ENCODE measurements around the gene LYG2.
"Not testable (repeated sequence)": the region's sequence is repeated elsewhere in the genome, so short reads cannot be mapped to it uniquely, and the experiment has no call there.

Gene LYG2, protein sequence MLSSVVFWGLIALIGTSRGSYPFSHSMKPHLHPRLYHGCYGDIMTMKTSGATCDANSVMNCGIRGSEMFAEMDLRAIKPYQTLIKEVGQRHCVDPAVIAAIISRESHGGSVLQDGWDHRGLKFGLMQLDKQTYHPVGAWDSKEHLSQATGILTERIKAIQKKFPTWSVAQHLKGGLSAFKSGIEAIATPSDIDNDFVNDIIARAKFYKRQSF

DNA sequence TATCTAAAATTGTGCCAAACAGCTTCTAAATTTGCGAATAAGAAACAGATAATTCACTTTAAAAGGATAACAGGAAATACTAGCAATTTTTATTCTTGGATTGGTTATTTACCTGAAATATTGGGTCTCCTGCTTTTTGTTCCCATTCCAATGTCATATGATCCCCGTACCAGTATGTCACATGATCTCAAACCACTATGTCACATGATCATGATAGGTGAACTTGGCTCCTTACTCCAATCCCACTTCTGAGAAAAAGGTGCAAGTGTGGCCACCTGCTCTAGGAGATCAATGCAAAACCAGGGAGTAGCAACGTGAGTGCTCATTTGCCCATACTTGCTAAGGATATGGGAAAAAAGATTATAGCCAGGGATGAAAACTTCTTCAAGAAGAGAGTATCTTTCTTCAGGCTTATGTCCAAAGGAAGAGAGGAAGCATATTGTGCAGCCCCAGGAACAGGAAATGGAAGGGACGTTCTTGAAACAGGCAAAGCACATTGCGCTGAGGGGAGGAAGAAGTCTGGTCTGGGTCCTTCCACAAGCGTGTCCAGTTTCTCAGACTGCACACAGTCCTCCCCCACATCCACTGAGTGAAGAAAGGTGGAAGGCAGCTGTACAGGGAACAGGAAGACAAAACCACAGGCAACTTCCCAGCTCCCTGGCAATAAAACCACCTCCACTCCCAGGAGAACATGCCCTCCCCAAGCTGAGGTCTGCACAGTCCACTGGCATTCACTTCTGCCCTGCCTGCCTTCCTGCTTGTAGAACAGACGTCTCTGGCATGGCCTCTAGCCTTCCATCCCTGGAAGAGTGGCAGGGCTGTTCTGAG is at the start of gene LYG2:
TSS of gene LYG2 (minus strand) at position 176 of the 828 bp plus-strand sequence. CDS start 1,406 bp downstream, outside the sequence.
- DNase-seq: no peak

DNA sequence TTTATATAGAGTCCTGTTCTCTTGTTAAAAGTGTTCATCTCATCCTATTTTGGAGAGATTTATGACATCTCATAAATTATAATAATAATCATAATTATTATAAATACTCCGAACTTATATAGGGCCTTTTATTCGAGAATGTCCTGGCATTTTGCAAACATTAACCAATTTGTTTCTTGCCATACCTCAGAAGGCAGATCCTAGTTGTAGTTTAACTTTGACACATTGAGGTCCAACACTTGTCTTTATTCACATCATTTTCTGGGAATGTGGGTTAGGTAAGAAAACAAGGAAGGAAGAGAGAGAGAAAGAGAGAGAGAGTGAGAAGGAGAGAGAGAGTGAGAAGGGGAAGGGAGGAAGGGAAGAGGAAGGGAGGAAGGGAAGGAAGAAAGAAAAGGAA is 45.6 kb upstream of the LYG2 start, which contains the start of gene LYG1:
TSS of gene LYG1 (minus strand) at position 101 of the 400 bp plus-strand sequence. CDS start 5,527 bp downstream, outside the sequence.
- not testable (repeated sequence) for DNase-seq

DNA sequence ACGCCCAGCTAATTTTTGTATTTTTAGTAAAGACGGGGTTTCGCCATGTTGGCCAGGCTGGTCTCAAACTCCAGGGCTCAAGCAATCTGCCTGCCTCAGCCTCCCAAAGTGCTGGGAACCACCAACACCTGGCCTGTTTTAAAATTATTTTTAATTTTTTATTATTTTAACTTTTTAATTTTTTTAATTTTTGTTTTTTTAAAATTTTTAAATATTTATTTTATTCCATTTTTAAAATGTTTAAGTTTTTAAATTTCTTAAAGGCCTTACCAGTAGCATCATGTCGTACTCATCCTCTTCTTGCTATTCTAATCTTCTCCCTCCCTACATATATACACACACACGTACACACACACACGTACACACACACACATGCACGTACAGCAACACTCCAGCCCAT is 44.1 kb upstream of the LYG2 start:
- DNase-seq: no peak

DNA sequence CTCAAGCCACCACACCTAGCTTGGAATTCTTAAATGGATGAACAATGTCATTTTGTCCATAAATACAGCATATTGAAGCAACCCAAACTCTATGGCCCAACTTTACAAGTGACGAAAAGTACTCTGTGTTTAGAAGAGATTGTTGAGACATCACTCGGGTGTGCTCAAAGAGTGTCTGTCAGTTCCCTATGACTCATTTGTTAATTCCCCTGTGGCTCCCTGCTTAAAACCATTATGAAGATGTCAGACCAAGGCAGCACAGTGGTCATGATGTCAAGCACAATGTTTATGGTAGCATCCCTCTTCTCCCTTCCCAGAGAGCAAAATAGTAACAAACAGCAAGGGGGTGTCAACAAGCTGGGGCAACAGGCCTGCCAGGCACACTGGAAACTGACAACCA is 42.5 kb upstream of the LYG2 start:
- DNase-seq: no peak

DNA sequence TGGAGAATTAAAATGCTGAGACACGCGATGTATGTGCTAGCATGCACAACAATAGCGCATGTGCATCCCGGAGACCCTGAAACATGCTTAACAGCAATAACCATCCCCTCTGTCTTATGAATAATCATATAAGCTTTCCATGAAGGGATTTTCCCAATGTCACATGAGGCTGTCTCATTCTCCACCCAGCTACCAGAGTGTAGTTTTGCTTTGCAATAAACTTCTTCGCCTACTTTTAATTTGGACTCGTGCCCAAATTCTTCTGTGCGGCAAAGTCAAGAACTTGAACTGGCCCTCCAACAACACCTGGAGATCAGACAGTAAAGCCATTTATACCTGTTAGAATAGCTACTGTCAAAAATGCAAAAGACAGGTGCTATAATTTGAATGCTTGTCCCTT is 30.1 kb upstream of the LYG2 start:
- DNase-seq: no peak

DNA sequence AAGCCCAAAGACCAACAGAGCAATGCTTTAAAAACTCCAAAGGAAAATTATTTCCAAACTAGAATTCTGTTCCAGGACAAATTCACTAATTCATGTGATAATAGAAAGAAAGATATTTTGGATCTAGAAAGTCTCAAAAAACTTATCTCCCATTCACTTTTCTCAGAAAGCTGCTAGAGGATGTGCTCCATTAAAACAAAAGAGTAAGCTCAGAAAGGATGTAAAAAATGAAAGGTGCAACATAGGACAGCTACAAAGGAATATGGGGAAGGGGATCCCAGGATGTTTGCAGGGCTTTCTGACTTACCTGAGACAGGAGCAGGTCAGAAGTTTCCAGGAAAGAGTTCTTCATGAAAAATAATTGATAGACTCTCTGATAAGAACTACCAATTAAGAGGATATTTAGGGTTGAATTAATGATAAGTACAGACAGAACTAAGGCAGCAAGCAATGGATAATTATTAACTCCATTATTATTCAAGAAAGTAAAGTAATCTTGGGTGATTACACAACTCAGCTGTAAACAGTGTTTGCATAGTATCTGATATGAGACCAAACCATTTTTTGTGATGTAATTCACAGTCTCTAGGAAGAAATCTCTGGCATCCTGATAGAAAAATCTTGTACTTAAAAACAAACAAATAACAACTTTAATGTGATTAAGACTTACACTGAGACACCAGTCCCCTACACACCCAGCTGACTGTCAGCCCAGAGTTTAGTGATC is 24.7 kb upstream of the LYG2 start:
- no peak for DNase-seq

DNA sequence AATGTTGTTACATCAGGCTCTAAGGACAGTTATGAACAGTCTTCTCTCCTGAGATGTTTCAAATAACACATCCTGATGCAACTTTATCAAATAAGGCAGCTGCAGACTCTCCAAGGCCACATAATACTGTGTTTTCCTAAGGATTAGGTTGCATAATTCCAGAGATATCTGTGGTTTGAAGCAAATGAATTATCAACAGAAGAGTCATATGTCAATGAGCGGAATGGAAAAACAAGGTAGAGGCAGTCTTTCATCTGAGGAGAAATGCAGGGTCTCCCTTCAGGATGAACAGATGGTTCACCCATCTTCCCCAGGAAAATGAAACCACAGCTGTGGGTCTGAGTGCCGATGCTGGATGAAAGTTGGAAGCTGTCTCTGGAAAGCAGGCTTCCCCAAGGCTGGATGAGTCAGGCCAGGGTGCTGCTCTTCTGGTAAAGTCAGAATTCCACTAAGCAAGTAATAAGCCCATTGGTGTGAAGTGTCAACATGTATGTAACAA is 23.4 kb upstream of the LYG2 start:
- DNase-seq: no peak

DNA sequence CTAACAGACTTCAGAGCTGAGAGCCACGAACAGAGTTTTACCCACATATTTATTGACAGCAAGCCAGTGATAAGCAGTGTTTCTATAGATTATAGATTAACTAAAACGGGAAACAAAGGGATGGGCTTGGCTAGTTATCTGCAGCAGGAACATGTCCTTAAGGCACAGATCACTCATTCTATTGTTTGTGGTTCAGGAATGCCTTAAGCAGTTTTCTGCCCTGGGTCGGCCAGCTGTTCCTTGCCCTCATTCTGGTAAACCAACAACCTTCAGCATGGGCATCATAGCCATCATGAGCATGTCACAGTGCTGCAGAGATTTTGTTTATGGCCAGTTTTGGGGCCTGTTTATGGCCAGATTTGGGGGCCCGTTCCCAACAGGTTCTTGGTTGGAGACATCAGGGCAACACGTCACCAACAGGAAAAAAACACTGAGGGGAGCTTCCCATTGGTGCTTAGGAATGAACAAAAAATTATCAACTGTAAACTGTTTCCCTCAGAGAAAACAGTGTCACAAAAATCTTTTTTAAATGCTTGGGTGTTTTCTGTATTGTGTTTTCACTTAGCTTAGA is 22.8 kb upstream of the LYG2 start:
- DNase-seq: not testable (repeated sequence)

DNA sequence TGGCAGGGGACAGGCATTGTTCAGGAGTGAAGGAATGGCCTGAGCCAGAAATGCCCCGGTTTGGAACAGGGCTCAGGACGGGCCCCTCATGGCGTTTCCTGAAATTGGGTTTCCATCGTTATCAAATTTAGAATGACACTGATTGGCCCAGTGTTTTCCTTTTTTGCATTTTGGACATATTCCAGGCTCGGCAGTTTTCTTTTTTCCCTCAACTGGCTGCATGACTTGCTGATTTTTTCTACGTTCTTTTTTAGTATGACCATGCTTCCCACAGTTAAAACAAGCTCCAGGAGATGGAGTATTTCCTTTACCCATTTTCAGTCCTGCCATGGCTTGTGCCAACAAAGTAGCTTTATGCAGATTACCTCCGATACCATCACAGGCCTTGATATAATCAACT is 20.4 kb upstream of the LYG2 start:
- no peak for DNase-seq

DNA sequence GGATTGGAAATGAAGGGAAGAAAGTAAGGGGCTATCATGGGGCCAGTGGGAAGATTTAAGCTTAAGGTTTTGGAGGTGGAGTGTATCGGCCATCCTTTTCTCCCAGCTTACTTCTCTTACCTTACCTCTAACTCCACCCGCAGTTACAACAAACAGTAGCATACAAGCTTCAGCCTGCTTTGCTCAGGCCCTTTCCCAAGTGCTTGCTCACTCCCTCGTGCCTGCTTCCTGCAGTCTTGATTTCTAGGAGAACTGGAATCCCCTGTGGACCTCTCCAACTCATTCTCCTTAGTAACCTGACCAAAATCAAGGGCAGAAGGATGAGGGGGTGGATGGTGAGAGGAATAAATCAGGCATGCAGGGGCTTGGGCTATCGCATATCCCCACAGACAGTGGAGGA is 5.8 kb upstream of the LYG2 start:
- DNase-seq: no peak

DNA sequence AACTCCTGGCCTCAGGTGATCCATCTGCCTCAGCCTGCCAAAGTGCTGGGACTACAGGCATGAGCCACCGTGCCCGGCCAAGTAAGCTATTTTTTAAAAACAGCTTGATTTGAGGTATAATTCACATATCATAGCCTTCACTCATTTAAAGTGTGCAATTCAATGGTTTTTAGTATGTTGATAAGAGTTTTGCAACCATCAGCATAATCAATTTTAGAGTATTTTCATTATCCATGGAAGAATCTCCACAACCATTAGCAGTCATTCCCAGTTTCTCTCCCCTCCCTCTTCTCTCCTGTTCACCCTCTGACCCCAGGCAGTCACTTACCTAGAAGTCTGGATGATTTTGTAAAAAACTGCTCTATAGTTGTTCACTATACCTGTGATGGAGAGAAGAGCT is 4.7 kb upstream of the LYG2 start:
- no peak for DNase-seq

DNA sequence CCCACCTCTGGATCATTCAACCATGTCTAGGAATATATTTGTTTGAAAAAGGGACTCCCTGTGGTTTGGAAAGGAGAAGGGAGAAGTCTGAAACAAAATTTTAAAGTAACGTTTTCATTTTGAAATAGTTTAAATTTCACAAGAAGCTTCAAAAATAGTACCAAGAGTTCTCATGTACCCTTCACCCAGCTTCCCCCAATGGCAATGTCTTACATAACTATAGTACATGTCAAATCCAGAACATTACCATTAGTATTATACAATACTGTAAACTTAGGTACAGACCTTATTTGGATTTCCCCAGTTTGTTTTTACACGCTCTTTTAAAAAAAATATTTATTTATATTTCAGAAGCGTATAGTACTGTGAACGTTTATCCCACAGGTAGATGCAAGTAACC is 4.0 kb upstream of the LYG2 start:
- no peak for DNase-seq

DNA sequence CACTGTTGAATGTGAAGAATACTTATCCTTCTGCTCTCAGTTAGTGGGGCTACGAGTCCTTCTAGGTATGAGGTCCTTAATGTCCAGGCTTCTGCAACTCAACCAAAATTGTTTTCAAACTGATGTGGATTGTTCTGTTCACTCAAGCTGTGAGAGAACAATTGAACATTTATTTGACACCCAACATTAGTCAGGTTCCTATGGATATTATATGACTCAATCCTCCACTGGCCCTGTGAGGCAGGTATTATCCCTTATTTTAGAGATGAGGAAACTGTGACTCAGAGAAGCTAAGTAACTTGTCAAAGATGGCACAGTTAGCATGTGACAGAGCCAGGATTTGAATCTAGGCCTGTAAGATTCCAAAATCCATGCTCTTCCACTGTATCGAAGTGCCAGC is 1.2 kb upstream of the LYG2 start:
- DNase-seq: no peak

DNA sequence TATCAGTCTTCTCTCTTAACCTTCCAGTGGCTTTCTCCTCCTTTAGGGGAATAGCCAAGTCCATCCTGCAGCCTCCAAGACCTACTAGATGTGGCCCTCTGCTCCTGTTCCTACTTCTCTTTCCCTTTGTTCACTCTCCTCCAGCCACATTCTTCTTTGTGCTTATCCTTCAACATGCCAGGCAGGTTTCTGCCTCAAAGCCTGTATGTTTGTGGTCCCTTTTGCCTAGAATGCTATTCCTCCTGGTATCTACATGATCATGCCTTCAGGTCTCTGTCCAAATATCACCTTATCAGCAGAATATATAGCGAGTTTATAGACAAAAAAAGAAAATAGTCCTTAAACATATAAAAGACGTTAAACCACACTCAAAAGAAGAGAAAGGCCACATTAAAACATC is 5.5 kb downstream of the LYG2 start:
- DNase-seq: no peak

DNA sequence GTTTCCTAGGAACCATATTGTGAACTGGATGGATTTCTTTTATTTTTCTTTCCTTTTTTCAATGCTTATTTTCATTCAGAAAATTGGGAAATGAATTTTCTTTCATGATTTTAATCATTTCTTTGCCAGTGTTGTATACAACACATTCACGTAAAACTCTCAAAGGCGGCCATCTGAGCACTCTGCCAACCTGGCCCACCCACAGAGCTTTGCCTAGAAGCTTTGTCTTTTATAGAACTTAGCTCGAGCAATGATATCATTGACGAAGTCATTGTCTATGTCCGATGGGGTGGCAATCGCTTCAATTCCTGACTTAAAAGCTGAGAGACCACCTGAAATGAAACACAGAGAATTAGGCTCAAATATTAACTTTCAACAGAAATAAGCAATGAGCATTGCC is 13.3 kb downstream of the LYG2 start:
- no peak for DNase-seq

DNA sequence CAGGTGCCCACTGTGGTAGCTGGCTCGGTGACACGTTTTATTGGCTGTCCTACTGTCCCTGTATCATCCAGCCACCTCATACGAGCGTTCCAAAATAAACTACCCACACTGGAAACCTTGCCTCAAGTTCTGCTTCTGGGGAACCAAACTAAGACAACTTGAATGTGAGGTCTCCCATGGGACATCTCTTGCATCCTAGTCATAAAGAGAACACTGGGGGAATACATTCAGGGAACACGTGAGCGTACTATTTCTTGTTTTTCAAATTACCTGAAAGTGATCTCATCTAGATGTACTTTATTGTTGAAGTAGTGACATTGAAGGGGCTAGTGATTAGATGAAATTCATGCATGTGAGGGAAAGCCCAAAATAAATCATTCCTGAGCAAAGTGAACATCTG is 15.0 kb downstream of the LYG2 start:
- no peak for DNase-seq

DNA sequence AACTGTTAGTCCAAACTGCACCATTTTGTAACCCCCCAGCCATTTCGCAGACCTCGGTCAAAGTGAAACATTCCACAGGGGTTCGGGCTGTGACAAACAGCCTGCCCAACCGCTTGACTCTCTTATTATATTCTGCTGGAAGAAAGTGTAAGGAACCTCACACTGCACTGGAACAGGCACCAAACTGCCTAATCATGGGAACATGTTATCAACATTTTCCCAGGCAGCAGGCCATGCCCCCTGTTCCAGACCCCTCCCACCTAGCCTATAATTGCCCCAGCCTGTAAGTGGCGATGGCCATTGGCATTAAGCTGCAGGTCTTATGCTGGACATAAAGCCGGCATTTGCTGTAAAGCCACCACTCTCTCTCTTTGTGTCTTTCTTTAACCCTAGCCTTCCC is 16.9 kb downstream of the LYG2 start:
- no peak for DNase-seq

DNA sequence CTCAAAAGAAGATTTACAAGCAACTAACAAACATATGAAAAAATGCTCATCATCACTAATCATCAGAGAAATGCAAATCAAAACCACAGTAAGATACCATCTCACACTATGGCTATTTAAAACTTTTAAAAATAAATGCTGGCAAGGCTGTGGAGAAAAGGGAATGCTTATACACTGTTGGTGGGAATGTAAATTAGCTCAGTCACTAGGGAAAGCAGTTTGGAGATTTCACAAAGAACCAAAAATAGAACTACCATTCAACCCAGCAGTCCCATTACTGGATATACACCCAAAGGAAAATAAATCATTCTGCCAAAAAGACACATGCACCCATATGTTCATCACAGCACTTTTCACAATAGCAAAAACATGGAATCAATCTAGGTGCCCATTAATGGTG is 22.3 kb downstream of the LYG2 start:
- DNase-seq: not testable (repeated sequence)

DNA sequence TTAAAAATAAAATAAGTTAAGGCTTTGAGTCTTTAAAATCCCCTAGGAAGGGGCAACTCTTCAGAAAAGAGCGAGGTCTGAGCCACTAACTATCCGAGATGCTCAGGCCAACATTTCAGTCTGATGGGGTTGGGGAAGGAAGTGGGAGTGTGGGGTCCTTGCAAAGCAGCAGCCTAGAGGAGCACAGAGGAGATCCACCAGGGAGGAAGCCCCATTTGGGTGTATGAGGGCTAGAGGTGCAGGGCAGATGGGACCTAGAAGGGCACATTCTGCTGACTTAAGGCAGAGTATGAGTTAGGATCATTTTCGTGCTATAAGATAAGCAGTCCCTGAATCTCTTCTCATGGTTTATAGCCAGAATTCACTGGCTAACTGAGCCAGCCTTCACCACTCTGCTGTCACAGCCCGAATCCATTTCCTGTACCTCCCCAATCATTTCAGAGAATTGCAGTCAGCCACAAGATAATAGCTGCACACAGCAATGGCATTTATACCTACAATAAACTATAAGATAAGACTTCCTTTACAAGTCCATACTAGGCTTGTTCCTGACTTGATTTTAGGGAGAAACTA is 37.5 kb downstream of the LYG2 start:
- no peak for DNase-seq

DNA sequence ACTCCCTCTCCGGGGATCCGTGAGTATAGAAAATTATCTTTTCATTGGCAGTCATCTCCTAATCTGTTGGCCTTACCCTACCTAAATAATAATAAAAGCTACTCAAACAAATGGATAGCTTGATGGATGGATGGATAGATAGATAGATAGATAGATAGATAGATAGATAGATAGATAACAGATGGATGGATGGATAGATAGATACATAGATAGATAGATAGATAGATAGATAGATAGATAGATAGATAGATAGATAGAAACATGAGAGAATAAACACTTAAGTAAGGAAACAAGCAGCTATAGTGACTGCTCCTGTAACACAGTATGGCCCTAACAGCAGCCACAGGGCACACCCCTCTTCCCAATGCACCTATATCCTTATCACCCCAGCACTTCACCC is 39.4 kb downstream of the LYG2 start:
- DNase-seq: no peak

DNA sequence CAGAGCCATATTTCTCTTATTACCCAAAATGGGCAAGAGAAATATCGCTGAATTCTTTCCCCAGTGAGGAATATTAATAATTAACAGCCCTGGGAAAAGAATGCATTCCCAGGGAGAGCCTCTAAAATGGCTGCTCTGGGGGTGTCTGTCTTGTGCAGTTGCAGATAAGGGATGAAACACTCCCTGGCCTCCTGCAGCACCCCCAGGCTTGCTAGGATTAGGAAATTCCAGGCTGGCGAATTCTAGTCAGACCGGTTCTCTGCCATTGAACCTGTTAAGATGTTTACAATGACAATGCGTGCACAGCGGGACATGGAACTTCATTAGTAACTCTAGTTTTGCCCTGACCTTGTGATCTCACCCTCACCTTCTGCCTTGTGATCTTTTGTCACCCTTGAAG is 50.0 kb downstream of the LYG2 start:
- DNase-seq: no peak

DNA sequence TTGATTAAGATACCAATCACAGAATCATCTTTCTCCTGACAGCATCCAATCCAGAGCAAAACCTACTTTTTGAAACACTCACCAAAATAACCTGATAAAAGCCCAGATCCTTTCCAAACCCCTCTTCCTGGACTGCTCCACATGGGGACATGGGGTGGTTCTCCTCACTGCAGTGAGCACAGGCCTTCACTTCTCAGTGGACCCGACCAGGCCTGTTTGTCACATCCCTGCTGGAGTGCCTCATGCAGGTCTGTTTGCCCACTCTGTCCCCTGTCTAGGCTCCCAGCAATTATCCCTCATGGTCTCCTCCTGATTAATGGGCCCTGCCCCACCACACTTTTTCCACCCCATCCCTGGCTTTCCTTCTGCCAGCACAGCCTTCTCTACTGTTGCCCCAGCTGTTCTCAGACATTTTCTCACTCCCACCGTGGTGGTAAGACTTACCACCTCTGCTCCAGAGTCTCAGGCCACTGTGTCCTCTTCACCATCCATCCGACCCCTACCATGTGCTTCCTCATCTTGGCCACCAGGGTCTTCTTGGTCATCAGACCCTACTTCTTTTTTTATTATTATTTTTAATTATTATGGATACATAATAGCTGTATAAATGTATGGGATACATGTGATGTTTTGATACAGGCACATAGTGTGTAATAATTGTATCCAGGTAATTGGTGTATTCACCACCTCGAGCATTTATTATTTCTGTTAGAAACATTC is 53.3 kb downstream of the LYG2 start:
- DNase-seq: no peak

Measured in activated CD4-positive, alpha-beta T cell treated with anti-CD3 and anti-CD28 coated beads for 4 hours (primary cell).